NCI-H524 (cell line): ENCODE measurements around the gene THADA.
"Not testable (repeated sequence)": the region's sequence is repeated elsewhere in the genome, so short reads cannot be mapped to it uniquely, and the experiment has no call there.

ENCODE experiments used
- DNase-seq, 2 experiments: peaks; one replicate each; lab custom pipeline; 2025; lab: John Stamatoyannopoulos, UW

The THADA gene

DNA sequence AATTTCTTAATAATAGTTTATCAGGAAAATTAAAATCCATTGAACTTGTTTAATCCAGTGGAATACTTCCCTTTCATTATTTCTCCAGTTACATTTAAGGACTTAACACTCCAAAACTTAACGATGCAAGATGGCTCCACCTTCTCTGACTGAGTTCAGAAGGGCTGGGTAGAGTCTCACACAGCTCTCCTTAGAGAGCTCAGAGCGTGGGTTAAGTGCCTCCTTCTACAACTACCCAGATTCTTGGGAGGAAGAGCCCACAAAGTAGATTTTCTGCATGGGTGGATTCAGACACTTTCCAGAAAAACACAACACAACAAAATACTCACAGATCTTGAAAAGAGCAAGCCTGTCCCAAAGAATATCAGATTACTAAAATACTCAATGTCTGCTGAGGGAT is 130.6 kb downstream of the THADA start:
- peak in 1 of 2 experiments; percentile 5 for DNase-seq

DNA sequence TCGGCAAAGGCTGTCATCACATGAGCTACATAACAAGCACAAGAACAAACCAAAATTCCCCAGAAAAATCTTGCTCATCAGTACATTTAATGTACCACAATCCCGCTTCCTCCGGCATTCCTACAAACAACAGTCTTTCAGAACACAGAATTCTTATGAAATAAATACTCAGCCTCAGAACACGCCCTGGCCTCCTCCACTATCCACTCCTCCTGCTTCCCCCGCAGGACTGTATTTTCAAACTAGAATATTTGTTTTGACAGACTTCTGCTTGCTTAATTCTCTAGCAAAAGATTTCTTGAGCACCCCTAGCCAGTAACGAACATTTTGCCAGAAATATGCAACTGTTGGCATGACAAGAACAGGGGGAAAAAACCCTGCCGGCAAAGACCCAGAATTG is 131.2 kb downstream of the THADA start:
- no peak for DNase-seq

DNA sequence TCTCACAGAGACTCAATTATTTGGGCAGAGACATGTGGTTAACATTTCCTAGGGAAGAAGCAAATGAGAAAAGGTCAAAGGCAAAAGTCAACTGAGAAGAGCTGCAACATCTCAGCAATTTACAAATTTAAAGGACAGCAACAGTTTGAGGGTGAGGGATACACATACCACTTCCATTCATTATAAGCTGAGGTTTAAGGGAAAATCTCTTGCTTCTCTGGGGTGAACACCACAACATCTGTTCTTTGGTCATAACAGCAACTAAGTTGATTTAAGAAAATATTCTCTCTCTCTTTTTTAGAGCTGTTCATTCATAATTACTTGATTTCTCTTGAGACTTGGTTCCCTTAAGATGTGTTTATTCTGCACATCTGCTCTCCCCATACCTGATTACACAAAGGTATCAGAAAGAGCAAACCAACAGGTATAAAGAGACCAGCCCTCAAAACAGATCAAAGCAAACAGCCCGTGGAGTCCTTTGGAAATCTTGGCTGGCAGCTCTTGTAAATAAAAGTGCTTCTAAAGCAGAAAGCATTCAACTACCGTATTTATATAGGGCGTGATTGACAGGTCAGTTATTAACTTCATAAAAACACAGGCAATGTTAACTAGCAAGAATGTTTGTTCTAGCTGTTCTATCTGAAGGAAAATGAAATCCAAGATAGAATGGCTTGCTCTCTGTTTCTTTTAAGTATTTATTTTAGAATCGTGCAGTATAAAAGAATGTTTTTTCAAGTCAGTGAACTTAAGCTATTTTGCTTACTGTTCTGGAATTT is 132.8 kb downstream of the THADA start:
- DNase-seq, result no peak

DNA sequence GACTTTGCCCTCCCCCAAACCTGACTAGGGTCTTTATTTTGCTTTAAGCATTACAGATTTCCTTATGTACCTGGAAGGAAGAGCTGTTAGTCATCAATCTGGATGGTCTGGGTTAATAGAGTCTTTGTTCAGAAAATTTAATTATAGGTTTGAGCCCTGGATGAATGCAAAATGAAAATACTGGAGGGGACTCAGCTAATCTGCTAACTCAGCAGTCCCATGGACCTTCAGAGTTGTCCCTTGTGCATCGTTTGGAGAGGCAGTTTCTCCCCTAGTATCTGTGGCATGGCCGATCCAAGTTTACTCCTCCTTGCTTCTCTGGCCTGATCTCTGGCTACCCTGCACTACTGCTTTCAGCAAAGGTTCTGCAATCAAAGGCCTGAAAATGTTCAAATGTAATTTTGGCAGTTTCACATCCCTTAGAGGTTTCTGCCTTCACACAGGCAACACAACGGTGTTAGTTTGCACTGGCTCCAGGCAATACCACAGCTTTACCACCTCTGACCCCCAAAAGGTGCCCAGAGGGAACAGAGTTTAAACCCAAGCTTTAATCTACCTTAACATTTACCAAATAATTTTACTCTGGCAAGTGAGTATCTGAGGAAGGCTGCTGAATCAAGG is 134.3 kb downstream of the THADA start:
- DNase-seq, result no peak

DNA sequence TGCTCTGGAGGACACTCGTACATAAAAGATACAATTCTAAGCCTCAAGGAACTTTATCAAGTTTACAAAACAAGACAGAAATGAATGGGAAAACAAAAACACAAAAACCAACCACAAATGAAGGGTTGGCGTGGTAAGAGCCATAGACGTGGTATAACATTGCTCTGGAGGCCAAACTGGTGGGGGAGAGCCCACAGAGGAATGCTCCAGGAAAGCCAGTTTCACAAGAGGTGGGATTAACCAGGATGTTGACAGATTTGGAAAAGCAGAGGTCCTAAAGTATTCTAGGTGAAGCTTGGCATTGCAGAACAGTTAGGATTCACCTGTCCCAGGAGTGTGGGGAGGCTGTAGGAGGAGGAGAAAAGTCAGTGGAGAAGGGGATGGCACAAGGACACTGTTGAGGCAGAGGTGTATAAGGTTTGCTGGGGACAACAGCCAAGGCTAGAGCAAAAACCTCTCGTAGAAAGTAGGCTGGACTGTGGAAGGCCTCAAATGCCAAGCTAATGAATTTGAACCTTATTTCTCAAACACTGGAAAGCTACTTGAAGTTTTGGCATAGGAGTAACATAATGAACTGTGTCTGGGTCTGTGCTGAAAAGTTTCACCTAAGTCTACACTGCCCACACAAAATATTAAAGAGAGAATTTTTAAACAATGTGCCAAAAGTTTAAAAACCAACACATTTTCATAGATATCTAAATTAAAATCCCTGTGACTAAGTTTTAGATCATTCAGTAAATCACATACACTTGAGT is 135.1 kb downstream of the THADA start:
- DNase-seq, result no peak

DNA sequence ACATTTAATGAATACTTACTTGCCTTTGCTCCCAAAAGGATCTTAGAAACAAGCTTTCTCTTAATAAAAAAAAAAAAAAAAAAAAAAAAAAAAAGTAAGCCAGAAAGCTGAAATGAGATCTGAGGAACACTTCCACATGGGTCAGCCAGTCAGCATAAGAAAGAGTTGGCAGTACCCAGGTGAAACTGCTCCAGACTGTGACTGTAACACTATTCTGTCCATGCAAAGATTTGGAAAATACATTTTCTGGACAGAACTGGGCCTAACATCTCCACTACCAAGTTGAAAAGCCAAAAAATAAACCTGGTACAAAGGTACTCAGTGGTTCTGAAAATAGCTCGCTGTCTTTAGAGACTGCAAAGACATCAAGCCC is 135.7 kb downstream of the THADA start:
- no peak for DNase-seq

DNA sequence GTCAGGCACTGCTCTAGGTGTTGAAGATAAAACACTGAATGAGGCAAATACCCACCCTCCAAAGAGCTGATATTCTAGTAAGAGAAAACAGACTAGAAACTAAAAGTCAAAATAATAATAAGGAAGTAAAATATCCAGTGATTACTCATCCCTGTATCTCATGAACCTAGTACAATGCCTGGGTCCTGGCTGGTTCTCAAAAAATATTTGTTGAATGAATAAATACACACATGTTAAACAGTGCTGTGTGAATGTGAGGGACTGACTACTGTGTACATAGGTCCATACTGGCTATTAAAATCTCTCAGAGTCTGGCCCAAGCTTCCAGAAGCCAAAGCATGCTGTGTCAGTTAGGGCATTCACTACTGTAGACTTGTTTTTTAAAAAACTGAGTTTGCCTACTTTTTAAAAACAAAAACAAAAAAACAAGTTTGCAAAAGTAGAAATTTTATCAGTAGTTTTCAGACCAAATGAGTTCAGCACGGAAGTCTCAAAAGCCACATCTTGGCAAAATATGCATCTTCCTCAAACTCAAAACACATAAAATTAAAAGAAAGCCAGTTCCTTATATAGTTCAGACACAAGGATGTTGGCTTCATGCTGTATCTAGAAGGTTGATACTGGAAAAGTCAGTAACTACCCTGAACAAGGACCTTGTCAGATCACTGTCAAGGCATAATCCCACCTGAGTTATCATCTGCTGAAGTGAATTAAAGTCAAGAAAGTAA is 136.2 kb downstream of the THADA start:
- no peak for DNase-seq

DNA sequence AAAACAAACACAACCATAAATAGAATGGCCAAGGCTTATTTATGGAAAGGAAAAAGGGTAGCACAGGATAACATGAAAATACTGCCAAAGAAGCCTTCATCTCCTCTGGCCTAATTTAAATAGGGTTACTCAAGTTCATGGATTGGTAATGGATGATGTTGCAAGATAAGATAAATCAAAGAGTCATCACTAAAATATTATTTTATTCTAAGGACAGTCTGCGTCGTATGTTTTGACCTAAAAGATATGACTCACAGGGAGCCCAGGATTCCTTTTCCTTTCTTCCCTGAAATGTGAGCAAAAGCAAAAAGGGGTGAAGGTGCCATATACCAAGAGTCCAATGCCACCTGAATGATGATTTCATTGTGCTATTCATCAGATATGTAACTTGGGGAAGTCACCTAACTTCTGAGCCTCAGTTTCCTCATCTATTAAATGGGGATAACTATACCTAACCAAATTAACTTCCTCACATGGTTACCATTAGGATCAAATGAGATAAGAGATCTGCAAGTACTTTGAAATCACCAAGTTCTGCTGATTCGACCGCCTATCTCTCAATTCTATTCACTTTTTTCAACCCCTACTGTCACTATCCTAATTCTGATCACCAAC is 137.7 kb downstream of the THADA start:
- no peak for DNase-seq

DNA sequence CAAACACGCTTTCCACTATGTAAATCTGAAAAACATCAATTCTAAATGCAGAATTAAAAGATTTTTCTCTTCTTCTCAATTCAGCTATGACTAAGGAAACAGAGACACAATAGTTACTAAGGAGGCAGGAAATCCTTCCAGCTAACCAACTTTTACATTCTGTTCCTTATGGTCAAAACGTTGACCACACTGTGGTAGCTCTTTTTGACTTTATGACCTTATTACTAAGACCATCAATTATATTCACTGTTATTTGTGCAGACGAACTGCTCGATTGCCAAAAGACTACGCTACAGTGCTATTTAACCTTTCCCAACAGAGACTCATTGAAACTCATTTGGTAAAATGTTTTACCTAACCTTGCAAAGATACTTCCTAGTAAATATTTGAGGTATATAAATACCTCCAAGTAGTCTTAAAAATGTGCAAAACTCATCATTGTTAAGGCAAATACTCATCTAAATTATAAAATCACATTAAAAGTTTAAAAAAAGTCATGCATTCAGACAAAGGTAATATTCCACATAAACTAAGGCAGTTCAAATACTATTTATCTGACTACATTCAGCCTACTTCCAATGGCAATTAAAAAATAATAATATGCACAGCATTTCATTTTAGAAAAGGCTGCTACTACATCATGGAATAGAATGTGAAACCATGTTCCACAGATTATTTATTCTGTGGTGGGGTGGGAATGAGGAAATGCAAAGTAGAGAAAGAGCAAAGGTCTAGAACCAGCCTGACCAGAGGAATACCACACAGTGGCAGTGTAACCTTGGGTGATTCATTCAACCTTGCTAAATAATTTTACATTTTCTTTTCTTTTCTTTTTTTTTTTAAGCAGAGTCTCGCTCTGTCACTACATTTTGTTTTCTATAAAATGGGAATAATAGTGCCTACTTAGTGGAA is 139.9 kb downstream of the THADA start:
- DNase-seq, result no peak

DNA sequence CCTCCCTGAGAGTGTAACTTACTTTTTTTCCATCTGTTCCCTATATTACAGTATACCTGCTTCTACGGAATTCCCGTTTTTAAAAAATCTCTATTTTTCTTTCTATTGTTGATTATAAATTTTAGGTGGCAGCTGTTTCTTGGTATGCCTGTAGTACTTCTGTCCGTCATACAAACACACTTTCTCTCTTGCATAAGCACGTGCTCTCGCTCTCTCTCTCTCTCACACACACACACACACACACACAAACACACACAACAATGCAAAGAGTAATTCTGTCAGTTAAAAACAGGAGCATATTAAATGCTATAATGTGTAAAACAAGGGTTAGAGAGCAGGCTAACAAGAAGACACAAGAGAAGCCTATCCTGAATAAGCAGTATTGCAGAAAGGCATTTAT is 140.5 kb downstream of the THADA start:
- DNase-seq, result no peak

DNA sequence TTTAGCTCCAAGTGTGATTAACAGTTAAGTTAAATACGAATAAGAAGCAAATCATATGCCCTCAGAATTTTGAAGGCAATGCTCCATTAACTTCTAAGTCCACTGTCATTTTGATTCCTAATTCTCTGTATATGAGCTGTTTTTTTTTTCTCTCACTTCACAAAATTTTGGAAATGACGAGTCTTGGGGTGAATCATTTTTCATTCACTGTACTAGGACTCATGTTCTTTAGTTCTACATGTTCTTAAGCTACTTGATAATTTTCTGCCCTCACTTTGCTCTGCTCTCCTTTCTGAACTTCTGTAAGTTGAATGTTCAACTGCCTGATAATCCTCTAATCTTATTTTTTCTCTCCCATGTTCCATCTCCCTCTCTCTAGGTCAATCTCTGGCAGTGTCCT is 141.0 kb downstream of the THADA start:
- DNase-seq, result no peak

DNA sequence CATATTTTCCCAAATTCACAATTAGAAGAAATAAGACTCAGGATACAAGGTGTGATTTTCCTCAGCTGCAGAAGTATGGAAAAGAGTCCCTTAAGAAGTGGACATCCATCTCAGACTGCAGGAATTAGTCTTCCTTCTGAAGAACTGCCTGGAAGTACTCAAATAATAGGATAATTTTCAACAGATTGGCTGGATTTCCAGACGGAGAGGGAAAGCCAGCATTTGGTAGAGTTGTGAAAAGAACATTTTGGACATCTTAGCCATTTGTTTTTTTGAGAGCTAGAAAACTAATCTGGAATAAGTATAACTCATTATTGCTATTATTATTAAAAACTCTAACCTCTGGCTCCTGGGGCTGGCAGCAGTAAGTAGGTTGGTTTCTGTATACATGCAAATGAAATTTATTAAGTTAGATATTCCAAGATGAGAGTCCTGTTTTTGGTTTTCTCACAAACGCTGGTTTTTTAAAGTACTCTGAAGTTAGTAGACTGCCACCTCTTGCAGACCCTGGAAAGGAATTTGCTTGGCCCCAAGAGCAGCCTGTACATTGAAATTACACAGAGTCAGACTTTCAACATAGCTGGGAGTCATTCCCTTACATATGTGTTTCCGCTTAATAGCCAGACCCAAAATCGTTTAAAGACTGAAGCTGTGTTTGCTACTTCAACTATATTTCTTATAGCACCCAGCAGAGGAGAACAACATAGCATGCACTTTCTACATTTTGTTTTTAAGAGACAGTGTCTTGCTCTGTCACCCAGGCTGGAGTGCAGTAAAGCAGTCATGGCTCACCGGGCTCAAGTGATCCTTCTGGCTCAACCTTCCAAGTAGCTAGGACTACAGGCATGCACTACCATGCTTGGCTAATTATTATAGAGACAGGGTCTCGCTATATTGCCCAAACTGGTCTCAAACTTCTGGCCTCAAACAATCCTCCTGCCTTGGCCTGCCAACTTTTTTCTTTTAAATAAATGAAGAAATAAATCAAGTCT is 142.4 kb downstream of the THADA start:
- DNase-seq, result no peak

DNA sequence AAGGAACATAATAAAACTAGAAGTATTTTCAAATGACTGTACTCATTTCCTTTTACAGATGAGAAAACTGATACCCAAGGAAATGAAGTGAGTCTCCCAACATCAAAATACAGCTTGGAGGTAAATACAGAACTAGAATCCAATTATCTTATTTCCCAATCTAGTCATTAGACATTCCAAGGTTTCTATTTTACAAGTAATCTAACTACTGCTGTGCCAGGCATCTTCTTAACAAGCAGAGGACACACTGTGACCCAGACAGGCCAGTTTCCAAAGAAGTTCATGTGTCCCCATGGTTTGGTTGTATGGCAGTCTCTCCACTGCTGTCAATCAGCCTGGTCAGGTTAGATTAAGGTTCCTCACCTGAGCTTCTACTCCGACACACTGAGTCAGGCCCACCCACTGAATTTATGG is 143.5 kb downstream of the THADA start:
- no peak for DNase-seq

DNA sequence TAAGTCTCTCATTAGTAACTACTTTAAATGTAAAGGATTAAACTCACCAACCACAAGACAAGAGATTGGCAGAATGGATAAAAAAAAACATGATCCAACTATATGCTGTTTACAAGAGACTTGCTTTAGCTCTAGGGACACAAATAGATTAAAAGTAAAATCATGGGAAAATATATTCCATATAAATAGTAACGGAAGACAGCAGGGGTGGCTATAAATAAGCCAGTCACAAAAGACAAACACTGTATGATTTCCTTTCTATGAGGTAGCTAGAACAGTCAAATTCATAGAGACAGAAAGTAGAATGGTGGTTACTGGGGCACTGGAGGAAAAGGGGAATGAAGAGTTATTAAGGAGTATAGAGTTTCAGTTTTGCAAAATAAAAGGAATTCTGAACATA is 145.2 kb downstream of the THADA start:
- DNase-seq, result no peak

DNA sequence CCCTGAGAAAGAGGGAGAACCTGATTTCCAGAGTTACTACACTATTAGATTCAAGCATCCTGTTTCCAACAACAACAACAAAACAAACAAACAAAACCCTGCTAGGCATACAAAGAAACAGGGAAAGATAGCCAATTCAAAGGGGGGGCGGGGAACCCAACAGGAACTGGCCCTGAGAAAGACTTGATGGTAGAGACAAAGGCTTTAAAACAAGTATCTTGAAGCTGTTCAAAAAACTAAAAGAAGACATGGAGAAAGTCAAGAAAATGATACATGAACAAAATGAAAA is 147.1 kb downstream of the THADA start:
- DNase-seq, result no peak

DNA sequence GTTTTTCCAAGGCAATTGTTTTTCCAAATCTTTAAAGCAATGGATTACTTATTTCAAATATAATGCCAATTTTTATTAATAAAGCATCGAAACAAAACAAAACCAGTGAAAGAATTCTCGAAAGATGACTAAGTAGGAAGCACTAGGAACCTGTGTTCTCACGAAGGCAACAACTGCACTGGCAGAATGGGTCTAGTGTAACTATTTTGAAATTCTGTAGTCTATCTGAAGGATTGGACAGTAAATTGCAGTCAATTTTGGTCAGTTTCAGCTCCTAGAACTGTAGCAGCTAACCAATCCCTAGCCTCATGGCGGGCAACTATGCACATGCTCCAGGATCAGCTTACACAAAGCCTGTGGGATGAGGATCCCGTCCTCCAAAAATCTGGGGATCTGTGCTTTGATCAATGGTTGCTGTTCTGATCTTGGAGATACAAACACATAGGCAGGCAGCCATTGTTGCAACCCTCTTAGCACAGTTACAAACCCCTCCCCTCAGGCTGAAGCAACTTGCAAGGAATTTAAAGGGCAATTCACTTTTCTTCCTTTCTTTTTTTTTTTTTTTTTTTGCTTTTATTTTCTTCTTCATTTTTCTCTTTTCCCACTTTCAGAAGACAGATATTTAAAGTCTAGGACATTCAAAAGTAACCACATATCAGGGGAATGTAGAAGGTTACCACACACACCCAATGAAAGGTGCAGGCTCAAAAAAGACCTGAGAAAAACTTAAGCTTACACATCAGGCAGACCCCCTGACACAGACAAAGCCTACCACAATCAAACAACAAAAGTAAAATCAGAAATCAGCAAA is 147.6 kb downstream of the THADA start:
- DNase-seq, result no peak

DNA sequence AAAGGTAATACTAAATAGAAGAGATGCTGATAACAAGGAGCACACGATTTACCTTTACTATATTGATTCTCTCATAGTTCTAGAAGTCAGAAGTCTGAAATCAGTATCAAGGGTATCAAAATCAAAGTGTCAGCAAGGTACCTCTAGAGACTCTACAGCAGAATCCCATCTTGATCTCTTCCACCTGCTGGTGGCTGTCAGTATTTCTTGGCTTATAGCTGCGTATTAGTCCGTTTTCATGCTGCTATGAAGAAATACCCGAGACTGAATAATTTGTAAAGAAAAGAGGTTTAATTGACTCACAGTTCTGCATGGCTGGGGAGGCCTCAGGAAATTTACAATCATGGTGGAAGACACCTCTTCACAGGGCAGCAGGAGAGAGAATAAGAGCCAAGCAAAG is 149.1 kb downstream of the THADA start:
- not testable (repeated sequence) for DNase-seq

DNA sequence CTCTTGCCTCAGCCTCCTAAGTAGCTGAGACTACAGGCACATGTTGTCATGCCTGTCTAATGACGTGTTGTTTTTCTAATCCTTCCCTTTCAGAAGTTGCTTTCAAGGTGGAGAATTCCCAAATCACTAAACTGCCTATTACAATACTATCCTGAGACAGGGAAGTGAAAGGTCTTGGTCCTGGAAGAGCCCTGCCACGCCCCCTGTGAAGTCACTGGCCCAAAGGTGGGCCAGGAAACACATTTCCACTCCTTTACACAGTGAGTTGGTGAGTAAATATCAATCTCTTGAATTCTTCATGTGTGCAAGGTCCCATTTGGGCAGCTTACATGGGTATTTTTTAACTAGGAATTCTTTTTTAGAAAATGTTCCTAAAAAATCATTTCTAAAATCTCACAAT is 150.1 kb downstream of the THADA start:
- no peak for DNase-seq

DNA sequence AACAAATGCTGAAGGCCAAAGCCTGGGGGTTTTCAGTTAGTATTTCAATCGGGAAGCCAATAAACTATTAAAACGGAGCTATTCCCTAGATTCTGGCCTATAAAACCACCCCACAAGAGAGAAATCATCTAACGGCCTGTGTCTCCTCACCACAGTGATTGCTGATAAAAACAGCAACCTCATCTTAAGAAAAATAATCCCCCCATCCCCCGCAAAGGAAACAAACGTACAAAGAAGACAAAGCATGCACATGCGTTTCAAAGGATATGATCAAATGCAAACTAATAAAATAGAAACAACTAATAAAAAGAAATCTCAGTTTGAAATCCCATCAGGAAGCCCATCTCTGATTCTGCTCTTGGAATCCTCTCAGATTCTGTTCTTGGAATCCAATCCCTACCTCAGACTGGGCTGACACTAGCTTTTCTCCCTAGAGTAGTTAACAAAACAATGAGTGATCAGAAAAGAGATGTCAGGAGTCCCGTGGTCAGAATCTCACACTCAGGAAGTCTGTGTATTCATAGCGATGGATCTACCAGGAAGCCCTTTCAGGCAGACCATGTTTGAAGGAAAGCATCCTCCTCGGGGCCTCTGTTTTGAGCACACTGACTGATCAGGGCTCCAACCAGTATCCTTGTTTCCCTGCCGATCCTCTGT is 150.7 kb downstream of the THADA start:
- no peak for DNase-seq
